K562 (cell line): Measurements from ENCODE around the gene PDE4D. TPM values are rescaled to one million over a fixed set of nuclear protein-coding genes. Genes with fewer than 3 reads are reported as not detected.
"Not testable (repeated sequence)": the region's sequence is repeated elsewhere in the genome, so short reads cannot be mapped to it uniquely, and the experiment has no call there.

Source experiments
- ATAC-seq: fragments of 200-7000 bp; cut with Tn5 transposase; 3 replicates; pipeline ENCODE4 v1.9.1; 2020; ENCODE audit warnings: moderate library complexity
- BruUV-seq: library from RNA; stranded (reverse); fragments of 400-500 nt; replicated peaks from 2 replicates; lab custom pipeline; 2021; lab: Mats Ljungman, UMichigan
- CTCF ChIA-PET: fragments of 300-600 bp; formaldehyde crosslinking; extraction: SDS; loops from one replicate; lab custom pipeline; 2021; ENCODE audit warnings: low intra/inter-chr PET ratio; lab: Yijun Ruan, JAX
- POLR2A ChIA-PET: fragments of 300-600, 350-650 bp; sonication (Branson Sonifier 250); formaldehyde crosslinking; extraction: SDS; loops from one replicate; lab custom pipeline; 2021; ENCODE audit warnings: antibody characterized with exemption, inconsistent platforms; lab: Yijun Ruan, JAX
- DNase-seq, 4 experiments: peaks; one replicate each; pipeline versions ENCODE4 v3.0.0 to v3.0.0-alpha.2; 2011 to 2018; ENCODE audit warnings: low spot score in 3 of 4, mixed read lengths in 3 of 4; ENCODE audit errors: extremely low read depth in 1 of 4
- FAIRE-seq: peaks from 2 replicates; lab custom pipeline; 2011; peaks lifted over from hg19 to GRCh38; lab: Jason Lieb, UNC
- H2AFZ ChIP-seq: 2 replicates; pipeline ENCODE4 v1.6.0; 2011; ENCODE audit warnings: low read depth, low read length, control low read depth, inconsistent platforms
- H3K27ac ChIP-seq: fragments of 200-600 bp; 3 replicates; pipeline ENCODE4 v1.8.0; 2011; ENCODE audit warnings: low read depth, mild to moderate bottlenecking, control low read depth, inconsistent platforms, low read length, moderate library complexity, mixed read lengths; ENCODE audit errors: extremely low read depth
- H3K27me3 ChIP-seq, 2 experiments: fragments of 300-600 bp in 1 of 2; 2 replicates in 1 of 2; 3 replicates in 1 of 2; pipeline versions ENCODE4 v1.6.0 to v1.8.0; 2011; ENCODE audit warnings: inconsistent platforms in 2 of 2, low read length in 2 of 2, mild to moderate bottlenecking in 1 of 2, mixed read lengths in 1 of 2, moderate library complexity in 1 of 2; ENCODE audit not compliant: control insufficient read depth in 2 of 2, insufficient read depth in 2 of 2
- H3K36me3 ChIP-seq: fragments of 300-600 bp; 3 replicates; pipeline ENCODE4 v1.8.0; 2011; ENCODE audit warnings: mild to moderate bottlenecking, low read length, inconsistent platforms; ENCODE audit not compliant: control insufficient read depth, insufficient read depth
- H3K4me1 ChIP-seq, 2 experiments: fragments of 200-600 bp in 1 of 2; replicated peaks in 1 of 2; 2 replicates in 1 of 2; 3 replicates in 1 of 2; pipeline versions ENCODE4 v1.5.1 to v1.8.0; 2011; ENCODE audit warnings: inconsistent platforms in 2 of 2, low read length in 2 of 2, mild to moderate bottlenecking in 1 of 2, mixed read lengths in 1 of 2, moderate library complexity in 1 of 2; ENCODE audit not compliant: control insufficient read depth in 2 of 2, insufficient read depth in 2 of 2
- H3K4me2 ChIP-seq: 2 replicates; pipeline ENCODE4 v1.6.1; 2011; ENCODE audit warnings: low read length, control low read depth, inconsistent platforms, mixed read lengths; ENCODE audit not compliant: insufficient read depth
- H3K4me3 ChIP-seq: fragments of 200-600 bp; sonication (generic), shearing (Covaris generic); 2 replicates; pipeline ENCODE4 v1.5.1; 2016; ENCODE audit warnings: control low read depth, inconsistent platforms
- H3K79me2 ChIP-seq: fragments of 200-600 bp; 3 replicates; pipeline ENCODE4 v1.8.0; 2011; ENCODE audit warnings: low read length, inconsistent platforms; ENCODE audit not compliant: control insufficient read depth, insufficient read depth
- H3K9ac ChIP-seq, 2 experiments: 2 replicates each; pipeline versions ENCODE4 v1.6.0 to v1.6.1; 2011; ENCODE audit warnings: low read depth in 2 of 2, low read length in 2 of 2, control low read depth in 1 of 2, inconsistent platforms in 1 of 2, mild to moderate bottlenecking in 1 of 2, mixed read lengths in 1 of 2; ENCODE audit not compliant: insufficient read depth in 1 of 2
- H3K9me1 ChIP-seq: one replicate; pipeline ENCODE4 v1.6.0; 2011; ENCODE audit warnings: inconsistent platforms, mild to moderate bottlenecking, low read length, moderate library complexity; ENCODE audit not compliant: control insufficient read depth, insufficient read depth
- H3K9me3 ChIP-seq: replicated peaks from 2 replicates; pipeline ENCODE4 v1.5.1; 2011; ENCODE audit warnings: low read depth, low read length, inconsistent platforms; ENCODE audit not compliant: control insufficient read depth, insufficient read depth
- H4K20me1 ChIP-seq: replicated peaks from 2 replicates; pipeline ENCODE4 v1.6.1; 2011; ENCODE audit warnings: low read length, inconsistent platforms, mixed read lengths; ENCODE audit not compliant: control insufficient read depth, insufficient read depth
- AFF1 ChIP-seq, 2 experiments: fragments of 450-650 bp; IDR thresholded peaks; 2 replicates each; pipeline ENCODE4 v1.6.1; 2018; ENCODE audit warnings: mild to moderate bottlenecking in 2 of 2, low read depth in 1 of 2; ENCODE audit not compliant: partially characterized antibody in 2 of 2
- MITF ChIP-seq: IDR thresholded peaks from 2 replicates; pipeline ENCODE4 v1.6.1; 2014; ENCODE audit warnings: antibody characterized with exemption
- ZNF444 ChIP-seq: fragments of 250-450 bp; sonication (Bioruptor Pico); IDR thresholded peaks from 2 replicates; pipeline ENCODE4 v1.4.0; 2020; ENCODE audit warnings: mild to moderate bottlenecking, moderate library complexity
- WGBS: fragments of 100-300 bp; shearing (Covaris generic); methylation state at CpG from one replicate; pipeline ENCODE4 v1.1.6; 2016; ENCODE audit warnings: low coverage, mixed read lengths; ENCODE audit not compliant: insufficient coverage; ENCODE audit errors: missing lambda C conversion rate; 5-methylcytosine and 5-hydroxymethylcytosine counted together
- in situ Hi-C: fragments of 300-500 bp; cut with MboI; formaldehyde crosslinking; loops from 4 replicates; pipeline ENCODE4 v1.15.0; 2018; ENCODE audit warnings: inconsistent platforms, mixed read lengths
- intact Hi-C: fragments of 100-400 bp; cut with micrococcal nuclease; formaldehyde crosslinking; loops from 2 replicates; pipeline ENCODE4 v1.14.2; 2022
- polyA plus RNA-seq, 8 experiments: library from polyadenylated mRNA; depleted of rRNA in 4 of 8; stranded (reverse) in 5 of 8; unstranded in 3 of 8; fragments of >200 nt; fragmentation: Nextera tagmentation in 2 of 8; fragmentation: Illumina TruSeq in 1 of 8; extraction: Ambion mirVana in 2 of 8; extraction: Trizol in 1 of 8; gene quantifications; 2 replicates each; pipeline versions ENCODE4 v1.2.1 to v1.2.3, GENCODE V29; 2011 to 2014; ENCODE audit warnings: inconsistent platforms in 1 of 8, missing spikeins in 1 of 8
- total RNA-seq, 7 experiments: library from RNA; depleted of rRNA in 6 of 7; stranded (reverse); fragments of >200 nt in 6 of 7; fragmentation: Illumina TruSeq in 2 of 7; extraction: Trizol in 2 of 7; gene quantifications; 2 replicates each; pipeline versions ENCODE4 v1.2.1 to v1.2.3, GENCODE V29; 2011 to 2021; ENCODE audit warnings: low replicate concordance in 1 of 7

Gene PDE4D
- total and polyA plus RNA-seq, 9 of the 15 experiments (the other 6 are each of a cell fraction or from before 2014, with no cell fraction given), result 0.04 to 0.46 (median 0.13) TPM

GRCh38 chr5:59785676-59786333 lies 107.7 kb downstream of the PDE4D start (continued):
- TF ChIP-seq AFF1 (IDR thresholded peaks at IDR 0.05; ENCODE audit: low read depth in 1 of 2, partially characterized antibody in 2 of 2) (no peak), MITF (no peak), ZNF444 (no peak)

- BruUV-seq, H3K27me3 ChIP-seq, H3K4me3 ChIP-seq, H3K27ac ChIP-seq, DNase-seq, CTCF ChIA-PET, H3K79me2 ChIP-seq, H3K4me1 ChIP-seq, H3K9me3 ChIP-seq, H4K20me1 ChIP-seq, H2AFZ ChIP-seq, H3K36me3 ChIP-seq, H3K9ac ChIP-seq, ATAC-seq, H3K4me2 ChIP-seq, FAIRE-seq, intact Hi-C loops, H3K9me1 ChIP-seq, POLR2A ChIA-PET: not testable (repeated sequence)
- in situ Hi-C loops, result loop anchor here (25.0 kb wide), 1 partner anchor 897 kb away; no protein-coding TSS in a partner anchor
- WGBS, result 0% methylated on average over 1 of the region's 1 CpG
Measured at GRCh38 chr5:59784708-59785107, 108.8 kb downstream of the PDE4D start.
